Stimulated activated CD8-positive, alpha-beta memory T cell treated with anti-CD3 and anti-CD28 coated beads, Interleukin-7, amount 100 ng/mL, for 1 hour (primary cell): Measurements from ENCODE around the gene GDF10.

Source experiments
- DNase-seq, 2 donors: peaks; one replicate each; pipeline ENCODE4 v3.0.0-alpha.2; 2020; ENCODE audit warnings: low read depth in 2 of 2

GDF10 gene

DNA sequence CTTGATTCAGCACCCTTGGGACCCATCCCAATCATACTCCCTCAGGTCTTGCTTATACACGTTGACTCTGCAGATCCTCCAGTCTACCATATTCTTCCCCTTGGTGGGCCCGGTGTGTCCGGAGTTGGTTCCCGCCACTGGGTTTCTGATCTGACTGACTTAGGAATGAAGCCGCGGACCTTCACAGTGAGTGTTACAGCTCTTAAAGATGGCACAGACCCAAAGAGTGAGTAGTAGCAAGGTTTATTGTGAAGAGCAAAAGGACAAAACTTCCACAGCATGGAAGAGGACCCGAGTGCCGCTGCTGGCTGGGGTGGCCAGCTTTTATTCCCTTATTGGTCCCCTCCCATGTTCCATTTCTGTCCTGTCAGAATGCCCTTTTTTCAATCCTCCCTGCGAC is 5.9 kb upstream of the GDF10 start:
- no peak for DNase-seq

DNA sequence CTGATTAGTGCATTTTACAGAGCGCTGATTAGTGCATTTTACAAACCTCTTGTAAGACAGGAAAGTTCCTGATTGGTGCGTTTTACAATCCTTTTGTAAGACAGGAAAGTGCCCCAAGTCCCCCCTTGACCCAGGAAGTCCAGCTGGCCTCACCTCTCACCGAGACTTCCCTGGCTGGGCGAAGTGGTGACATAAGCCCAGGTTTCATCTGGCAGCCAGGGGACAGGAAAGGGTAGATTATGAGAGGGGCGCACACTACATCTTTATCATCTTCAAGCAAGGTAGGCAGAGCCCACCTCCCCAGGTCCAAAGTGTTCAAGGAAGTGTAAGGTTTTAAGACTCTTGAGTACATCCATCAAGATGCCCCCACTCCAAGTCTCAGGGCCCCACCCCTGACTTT is 5.5 kb upstream of the GDF10 start:
- DNase-seq: no peak

DNA sequence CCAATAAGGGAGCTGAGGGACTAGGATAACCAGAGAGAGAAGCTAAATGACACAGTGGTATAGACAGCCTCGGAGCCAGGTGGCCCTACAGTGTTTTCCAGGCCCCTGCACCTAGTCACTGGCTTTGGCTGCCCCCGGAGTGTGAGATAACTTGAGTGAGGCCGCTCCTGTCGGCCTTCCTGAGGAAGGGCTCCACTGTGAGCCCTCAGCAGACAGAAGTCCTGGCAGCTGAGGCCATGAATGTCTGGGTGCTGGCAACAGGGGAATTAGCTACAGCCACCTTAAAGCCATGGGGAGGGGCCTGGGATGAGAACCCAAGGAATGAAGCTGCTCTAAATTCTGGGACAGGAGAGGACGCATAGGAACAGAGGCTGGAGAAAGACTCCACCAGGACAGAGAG is 4.6 kb upstream of the GDF10 start:
- no peak for DNase-seq

DNA sequence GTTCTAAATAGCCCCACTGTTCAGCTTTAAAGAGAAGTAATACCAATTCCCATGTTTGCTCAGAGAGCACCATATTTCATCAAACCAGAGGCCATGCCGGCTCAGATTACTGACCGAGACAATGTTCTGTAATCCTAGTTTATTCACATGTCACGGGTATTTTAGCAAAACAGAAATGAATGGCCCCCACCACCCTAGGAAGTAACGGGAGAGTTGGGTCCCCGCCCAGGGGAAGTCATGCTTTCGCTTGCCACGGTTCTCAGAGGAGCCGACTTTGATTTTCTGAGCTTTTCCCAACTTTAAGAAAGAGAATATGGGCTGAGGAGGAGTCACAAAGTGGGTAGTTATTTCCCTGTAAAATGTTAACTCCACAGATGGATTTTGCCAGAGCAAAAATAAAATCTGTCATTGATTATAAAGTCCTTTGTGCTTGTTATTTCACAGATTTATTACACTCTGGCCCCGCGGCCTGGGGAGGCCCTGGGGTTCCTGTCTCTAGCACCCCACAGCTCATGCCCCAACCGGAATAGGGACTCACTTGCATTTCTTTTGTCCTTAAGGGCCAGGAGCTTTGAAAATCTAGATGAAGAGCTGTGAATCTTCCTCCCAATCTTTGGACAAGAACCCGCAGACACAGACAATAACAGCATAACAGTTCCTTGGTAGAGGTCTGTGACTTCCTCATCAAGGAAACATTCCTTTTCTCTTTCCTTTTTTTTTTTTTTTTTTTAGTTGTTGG is 3.7 kb upstream of the GDF10 start:
- no peak for DNase-seq

DNA sequence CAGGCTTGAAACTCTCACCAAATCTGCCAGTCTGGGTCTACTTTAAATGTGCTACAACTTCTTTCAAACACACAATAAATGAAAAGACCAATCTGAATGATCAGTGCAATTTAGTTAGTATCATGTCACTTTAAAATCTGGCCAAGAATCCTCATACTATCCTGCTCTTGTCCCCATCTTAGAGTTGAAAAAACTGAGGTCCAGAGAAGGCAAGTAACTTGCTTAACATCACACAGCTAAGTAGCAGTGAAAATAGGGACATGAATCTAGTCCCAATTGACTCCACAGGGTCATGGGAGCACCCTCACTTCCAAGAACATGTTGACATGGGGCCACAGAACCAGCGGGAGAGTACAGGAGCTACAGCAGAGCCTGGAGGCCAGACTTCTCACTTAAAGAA is 3.1 kb upstream of the GDF10 start:
- DNase-seq: no peak

DNA sequence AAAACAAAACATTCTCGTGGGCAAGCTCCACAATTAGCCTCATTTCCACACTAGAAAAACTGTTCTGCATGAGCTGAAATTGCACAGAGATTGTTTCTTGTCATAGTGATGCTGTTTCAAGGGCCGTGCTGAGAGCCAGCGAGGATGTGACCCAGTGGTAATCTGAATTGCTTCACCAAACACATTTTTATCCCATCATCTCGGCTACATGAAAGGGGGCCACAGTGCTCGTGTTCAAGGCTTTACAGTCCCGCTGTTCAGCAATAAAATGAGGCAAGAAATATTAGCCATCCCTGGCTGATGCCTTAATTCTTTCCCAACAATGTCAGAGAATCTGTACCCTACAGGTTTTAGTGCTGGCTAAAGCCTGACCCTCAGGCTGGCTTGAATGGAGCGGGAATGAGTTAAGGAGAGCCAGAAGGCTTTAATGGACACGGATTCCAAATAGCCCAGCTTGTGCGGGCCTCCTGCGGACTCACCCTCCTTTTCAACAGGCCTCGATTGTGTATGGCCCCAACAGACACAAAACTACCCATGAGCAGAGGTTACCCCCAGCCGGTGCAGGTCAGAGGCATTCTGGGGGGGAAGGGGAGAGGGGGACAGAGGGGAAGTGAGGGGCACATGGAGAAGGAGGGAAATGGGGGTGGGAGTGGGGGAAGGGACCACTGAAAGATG is 2.0 kb upstream of the GDF10 start:
- DNase-seq: no peak

DNA sequence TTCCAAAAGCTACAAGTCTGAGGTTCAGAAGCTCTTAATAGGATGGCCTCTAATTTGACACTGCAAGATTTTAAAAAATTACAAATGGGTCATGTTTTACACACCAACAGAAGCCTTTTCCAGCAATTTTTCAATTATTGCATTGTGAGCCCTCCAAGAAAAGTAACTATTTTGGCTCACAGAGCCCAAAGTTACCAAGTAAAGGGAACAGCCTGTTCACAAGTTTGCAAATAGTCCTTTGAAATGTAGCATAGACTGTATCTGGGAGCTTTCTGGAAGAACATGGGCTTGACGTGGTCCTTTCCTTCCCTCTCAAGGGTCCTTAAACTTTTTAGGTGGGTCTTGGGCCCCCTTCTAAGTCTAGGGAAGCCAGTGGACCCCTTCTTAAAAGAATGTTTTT is 1.3 kb upstream of the GDF10 start:
- no peak for DNase-seq

DNA sequence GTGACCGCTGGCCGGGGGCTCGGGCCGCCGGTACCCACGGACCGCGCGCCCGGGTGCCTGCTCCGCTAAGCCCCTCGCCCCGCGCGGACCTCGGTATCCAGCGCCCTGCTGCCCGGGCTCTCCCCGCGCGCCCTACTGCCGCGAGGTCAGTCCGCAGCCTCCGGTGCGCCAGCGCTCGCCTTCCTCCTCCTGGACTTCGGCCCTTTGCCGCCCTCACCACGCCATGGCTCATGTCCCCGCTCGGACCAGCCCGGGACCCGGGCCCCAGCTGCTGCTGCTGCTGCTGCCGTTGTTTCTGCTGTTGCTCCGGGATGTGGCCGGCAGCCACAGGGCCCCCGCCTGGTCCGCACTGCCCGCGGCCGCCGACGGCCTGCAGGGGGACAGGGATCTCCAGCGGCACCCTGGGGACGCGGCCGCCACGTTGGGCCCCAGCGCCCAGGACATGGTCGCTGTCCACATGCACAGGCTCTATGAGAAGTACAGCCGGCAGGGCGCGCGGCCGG is 483 bp downstream of the GDF10 start:
- no peak for DNase-seq

DNA sequence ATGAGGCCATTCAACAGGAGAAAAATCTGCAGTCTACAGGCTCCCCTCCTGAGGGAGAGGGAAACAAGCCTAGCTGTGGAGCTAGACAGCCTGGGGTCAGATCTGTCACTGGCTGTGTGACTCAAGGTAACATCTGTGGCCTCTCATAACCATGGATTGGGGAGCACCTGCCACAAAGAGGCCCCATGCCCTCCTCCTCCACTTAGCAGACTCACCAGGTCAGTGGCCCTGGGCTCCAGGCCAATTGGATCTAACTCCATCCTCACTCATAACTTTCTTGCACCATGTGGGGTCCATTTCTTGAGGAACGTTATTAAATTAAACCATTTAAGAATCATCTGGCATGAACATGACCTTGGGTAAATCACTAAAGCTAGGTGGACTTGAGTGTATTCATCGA is 1.8 kb downstream of the GDF10 start:
- no peak for DNase-seq

DNA sequence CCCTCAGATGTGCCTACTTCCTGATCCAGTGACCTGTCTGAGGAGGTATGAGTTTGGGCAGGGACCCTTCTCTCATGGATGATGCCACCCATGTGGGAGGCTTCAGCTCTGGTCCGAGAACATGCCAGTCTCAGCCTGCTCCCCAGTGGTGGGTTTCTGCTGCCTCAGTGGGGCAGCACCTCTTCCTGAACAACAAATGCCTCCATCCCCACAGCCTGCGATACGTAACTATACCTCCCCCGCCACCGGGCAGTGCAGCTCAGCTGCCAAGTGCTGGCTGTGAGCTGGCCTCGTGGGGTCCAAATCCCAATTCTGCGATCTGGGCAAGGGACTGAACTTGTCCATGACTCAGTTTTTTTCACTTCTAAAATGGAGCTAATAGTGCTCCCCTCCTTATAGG is 3.1 kb downstream of the GDF10 start:
- DNase-seq: no peak

DNA sequence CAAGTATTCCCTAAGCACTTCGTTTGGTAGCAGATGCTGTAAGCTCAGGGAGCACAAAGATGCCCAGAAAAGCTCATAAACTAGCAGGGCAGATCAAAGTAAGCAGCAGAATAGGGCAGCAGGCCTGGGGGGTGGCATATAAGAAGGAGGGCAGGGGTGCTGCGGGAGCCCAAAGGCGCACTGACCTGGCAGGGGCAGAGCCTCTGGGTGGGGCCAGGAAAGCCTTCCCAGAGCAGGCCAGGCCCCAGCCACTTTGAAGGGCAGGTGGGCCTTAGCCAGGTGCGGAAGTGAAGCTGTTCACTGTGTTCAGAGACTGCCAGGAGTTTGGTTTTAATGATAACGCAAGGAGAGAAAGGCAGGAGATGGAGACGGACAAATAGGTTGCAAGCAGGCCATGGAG is 3.9 kb downstream of the GDF10 start:
- no peak for DNase-seq

DNA sequence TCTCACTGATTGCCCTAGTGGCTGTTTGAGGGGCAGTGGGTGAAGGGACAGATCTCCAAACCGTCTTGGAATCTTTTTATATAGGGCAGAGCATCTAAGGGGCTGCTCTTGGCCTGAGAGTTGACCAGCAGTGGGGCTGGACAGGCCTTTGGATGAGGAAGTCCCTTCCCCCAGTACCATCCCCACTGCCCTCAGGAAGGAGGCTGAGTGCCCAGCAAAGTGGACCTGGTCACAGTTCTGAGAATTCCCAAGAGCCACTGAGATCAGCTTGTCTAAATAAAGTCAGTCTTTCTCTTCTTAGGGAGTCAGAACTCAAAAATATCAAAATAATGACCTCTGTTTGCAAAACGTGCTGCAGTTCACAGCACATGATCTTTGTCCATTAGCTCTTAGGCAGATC is 5.6 kb downstream of the GDF10 start:
- DNase-seq: no peak

DNA sequence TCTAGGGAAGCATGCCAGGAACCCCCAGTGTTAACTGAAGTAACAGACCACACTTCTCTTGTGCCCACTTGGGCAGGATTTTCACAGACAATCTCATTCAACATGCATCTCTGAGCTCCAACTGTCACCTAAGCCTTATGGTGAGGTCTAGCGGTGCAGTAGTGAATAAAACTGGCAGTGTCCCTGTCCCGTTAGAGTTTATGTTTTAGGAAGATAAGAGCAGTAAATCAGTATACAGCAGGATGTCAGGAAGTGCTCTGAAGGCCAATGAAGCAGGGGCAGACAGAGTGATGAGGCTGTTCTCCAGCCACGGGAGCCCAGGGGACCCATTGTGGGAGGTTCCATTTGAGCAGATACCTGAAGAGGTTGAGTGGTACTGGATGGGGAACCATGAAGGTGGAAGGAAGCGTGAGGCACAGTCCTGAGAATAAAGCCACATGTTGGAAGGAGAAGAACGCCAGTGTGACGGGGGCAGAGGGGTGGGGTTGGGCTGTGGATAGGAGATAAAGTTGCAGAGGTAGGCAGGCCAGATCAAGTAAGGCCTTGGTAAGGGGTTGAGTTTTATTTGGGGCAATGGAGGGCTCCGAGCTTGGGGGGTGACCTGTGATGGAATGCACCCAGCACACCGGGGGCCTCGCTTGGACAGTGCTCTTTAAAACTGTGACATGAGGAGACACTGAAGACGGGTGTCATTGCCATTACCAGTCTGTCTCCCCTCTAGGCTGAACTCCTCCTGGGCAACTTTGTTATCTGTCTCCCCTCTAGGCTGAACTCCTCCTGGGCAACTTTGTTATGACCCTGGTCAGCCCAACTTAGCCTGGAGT is 6.6 kb downstream of the GDF10 start:
- DNase-seq: no peak

DNA sequence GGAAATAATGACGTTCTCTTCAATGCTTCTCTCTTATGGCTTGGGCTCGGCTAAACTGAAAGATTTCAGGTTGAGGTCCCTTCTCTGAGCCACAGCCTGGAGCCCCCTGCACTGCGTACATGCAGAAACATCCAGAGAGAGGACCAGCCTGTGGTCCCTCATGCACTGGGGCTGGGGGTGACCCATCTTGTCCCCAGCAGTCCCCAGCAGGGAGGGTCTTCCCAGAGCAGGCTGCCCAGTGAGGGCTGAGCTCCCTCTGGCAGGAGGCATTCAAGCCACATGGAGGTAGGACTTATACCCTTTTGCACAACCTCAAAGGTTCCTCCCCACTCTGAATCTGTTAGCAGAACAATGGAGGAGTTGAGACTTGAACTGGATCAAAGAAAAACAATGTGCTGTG is 7.4 kb downstream of the GDF10 start:
- no peak for DNase-seq

DNA sequence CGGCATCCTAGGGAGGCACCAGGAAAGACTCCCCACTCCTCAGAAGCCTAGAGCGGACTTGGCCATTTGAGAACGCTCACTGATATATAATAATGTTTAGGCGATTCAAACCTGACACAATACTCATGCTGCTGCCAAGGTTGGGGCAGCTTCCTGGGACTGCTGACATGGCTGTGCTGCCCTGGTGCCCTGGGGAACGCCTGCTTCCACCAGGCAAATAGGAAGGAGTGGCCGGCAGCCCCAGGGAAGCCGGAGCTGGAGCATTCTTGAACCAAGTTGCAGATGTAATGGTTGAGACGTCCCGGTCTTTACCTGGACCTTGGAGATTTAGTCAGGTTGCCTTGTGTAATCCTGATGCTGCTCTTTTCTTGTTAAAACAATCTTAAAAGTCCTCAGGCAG is 8.8 kb downstream of the GDF10 start:
- no peak for DNase-seq

DNA sequence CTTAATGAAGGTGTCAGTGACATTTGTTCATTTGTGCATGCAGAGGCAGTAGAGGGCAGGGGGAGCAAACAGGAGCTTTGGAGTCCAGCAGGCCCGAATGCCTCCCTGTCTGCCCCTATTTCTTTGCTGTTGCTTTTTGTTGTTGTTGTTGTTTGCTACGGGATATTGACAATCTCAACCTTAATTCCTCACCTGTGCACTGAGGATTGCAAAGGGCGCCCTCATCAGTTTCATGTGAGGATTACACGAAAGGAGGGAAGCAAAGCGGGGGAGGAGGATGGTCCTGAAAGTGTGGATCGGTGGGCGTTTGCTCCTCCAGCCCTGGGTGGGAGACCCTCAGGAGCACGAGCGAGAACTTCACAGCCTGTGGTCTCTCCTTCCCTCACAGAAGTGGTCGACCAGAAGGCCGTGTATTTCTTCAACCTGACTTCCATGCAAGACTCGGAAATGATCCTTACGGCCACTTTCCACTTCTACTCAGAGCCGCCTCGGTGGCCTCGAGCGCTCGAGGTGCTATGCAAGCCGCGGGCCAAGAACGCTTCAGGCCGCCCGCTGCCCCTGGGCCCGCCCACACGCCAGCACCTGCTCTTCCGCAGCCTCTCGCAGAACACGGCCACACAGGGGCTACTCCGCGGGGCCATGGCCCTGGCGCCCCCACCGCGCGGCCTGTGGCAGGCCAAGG is 9.6 kb downstream of the GDF10 start:
- no peak for DNase-seq

DNA sequence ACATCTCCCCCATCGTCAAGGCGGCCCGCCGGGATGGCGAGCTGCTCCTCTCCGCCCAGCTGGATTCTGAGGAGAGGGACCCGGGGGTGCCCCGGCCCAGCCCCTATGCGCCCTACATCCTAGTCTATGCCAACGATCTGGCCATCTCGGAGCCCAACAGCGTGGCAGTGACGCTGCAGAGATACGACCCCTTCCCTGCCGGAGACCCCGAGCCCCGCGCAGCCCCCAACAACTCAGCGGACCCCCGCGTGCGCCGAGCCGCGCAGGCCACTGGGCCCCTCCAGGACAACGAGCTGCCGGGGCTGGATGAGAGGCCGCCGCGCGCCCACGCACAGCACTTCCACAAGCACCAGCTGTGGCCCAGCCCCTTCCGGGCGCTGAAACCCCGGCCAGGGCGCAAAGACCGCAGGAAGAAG is 10.1 kb downstream of the GDF10 start:
- DNase-seq: no peak

DNA sequence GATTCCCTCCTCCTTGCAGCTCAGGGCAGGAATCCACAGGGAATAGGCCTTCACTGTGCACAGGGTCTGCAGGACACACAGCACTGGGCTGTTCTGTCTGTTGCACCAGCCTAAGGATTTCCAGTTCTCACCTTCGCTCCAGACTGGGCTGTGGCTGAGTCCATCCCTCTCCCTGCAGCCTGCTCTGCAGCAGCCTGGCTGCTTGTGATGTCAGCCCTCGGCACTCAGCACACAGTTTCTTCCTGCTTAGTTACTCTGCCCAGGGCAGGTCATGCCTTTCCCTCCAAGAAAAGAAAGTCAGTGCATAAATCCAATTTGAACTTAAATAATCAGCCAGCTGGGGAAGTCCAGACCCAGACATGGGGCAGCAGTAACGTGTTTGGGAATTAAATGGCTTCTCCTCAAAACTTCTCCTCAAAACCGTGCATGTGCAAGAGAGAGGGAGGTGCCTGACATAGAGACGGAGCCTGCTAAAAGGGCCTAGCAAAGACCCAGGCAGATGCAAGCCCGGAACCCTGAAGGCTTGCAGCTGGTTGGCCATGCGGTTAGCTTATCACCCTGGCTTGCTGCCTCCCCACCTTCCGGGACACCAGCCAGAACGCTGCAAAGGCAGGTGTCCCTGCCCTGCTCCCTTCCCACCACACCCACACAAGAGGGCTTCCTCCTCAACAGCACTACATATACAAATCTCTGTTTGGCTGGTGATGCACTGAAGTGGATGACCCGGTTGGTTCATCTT is 11.4 kb downstream of the GDF10 start:
- DNase-seq: no peak

DNA sequence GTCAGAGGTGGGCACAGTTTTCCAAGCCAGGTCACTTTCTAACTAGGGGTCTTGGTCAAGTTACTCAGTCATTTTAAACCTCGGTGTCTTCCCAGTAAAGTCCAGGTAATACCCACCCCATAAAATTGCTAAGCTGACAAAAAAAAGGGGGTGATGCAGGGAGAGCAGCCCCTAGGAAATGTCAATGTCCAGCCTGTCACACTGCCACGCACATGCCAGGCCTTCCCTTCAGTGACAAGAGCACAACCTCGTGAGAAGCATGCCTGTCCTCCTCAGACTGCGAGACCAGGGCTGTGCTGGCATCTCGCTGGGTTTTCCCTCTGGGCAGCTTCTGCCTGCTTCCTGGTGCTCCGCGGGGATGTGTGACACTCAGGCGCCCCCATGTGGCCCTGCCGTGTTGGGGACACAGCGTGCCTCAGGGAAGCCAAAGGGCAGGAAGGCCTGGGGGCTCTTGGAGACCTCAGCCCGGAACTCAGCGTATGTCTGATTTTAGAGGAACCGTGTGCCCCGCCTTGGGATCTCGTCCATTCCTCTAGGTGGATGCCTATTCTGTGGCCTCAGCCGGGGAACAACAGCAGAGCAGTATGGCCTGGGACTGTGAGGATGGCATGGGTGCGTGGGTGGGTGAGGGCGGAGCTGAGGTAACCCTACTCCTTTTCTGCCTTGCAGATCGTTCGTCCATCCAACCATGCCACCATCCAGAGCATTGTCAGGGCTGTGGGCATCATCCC is 12.1 kb downstream of the GDF10 start:
- peak; percentile 50 to 64 for DNase-seq

DNA sequence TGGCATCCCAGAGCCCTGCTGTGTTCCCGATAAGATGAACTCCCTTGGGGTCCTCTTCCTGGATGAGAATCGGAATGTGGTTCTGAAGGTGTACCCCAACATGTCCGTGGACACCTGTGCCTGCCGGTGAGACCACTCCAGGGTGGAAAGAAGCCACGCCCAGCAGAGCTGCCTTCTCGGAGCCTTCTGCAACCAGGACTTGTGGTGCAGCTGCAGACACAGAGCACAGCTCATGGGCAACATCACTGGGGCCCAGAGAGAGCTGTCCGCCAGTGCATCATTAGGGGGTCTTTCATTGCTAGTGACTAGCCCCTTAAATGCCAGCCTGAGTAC is 12.6 kb downstream of the GDF10 start:
- DNase-seq: no peak

DNA sequence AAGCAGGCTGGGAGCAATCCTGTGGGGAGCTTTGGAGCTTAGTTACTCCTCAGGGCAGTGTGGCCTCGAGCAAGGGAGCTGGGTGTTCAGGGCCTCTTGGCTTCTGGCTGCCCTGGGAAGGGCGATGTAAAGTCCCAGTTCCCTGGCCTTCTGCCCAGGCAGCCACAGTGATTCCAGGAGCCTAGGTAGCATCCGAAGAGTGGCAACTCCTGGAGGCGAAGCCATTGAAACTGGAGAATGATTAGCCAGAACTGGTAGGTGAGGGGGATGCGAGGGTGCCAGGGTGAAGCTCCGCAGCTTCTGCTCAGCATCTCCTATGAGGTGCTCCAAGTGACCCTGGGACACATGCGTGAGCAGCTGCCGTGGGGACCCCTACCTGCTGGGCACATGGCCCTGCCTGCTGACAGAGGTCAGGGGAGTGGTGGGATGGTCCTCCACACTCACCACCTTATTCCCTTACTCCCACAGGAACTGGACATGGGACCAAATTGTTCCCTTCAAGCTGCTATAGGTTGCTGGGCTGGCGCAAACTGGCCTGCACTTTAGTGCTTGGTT is 14.5 kb downstream of the GDF10 start:
- no peak for DNase-seq
